Fibroblast of lung (primary cell): ENCODE data around the gene MIOX.
A peak's percentile ranks its signal among the peaks of the same experiment; 100 is the strongest.

Experiments
- EZH2 ChIP-seq: IDR thresholded peaks from 2 replicates; pipeline ENCODE4 v1.5.1; 2012; ENCODE audit warnings: low read length, control low read depth, mild to moderate bottlenecking; ENCODE audit errors: missing control alignments
- TF ChIP-seq, protein P1 (sequence below), 2 donors: IDR thresholded peaks in 1 of 2; conservative IDR thresholded peaks in 1 of 2; 1 replicate in 1 of 2; 2 replicates in 1 of 2; pipeline ENCODE4 v1.5.1; 2011 to 2012; ENCODE audit warnings: low read length in 2 of 2, control low read depth in 1 of 2, inconsistent platforms in 1 of 2, low read depth in 1 of 2, mild to moderate bottlenecking in 1 of 2

DNA sequence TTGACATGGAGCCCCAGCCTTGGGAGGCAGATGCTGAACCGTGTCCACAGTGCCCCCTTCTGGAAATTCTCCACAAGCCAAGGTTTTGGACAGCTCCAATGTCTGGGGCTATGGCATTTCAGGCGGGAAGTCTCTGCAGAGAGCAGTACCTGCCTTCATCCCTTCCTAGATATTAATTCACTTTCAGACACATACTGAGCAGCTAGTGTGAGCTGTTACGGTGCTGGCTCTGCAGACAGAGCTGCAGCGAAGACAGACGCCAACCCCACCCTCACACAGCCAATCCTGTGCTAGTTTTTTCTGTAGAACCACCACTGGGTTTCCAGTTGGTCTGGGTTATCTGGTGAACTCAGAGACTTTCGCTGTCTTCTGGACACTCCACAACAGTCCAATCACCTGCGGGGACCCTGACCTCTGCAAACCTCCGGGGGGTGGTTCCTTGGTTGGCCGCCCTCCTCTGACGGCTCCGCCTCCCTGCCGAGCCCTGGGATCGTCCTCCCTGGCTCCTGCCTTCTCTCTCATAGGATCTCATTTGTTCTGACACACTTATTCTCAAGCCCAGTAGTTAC is 11.7 kb downstream of the MIOX start:
- TF ChIP-seq, protein P1, sequence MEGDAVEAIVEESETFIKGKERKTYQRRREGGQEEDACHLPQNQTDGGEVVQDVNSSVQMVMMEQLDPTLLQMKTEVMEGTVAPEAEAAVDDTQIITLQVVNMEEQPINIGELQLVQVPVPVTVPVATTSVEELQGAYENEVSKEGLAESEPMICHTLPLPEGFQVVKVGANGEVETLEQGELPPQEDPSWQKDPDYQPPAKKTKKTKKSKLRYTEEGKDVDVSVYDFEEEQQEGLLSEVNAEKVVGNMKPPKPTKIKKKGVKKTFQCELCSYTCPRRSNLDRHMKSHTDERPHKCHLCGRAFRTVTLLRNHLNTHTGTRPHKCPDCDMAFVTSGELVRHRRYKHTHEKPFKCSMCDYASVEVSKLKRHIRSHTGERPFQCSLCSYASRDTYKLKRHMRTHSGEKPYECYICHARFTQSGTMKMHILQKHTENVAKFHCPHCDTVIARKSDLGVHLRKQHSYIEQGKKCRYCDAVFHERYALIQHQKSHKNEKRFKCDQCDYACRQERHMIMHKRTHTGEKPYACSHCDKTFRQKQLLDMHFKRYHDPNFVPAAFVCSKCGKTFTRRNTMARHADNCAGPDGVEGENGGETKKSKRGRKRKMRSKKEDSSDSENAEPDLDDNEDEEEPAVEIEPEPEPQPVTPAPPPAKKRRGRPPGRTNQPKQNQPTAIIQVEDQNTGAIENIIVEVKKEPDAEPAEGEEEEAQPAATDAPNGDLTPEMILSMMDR (conservative IDR thresholded peaks at IDR 0.05 in 1 of 2, IDR thresholded peaks at IDR 0.05 in 1 of 2; ENCODE audit: low read depth in 1 of 2, low read length in 2 of 2), result peak; percentile 54 to 80
- TF ChIP-seq EZH2, result no peak
